Fibroblast of skin of left biceps (primary cell): Measurements from ENCODE around the gene IDNK.
A peak's percentile ranks its signal among the peaks of the same experiment; 100 is the strongest.
"Not testable (repeated sequence)": the region's sequence is repeated elsewhere in the genome, so short reads cannot be mapped to it uniquely, and the experiment has no call there.

Experiments used
- DNase-seq, 2 experiments: peaks; one replicate each; pipeline ENCODE4 v3.0.0-alpha.2; 2013; ENCODE audit warnings: low read depth in 2 of 2

Gene IDNK

DNA sequence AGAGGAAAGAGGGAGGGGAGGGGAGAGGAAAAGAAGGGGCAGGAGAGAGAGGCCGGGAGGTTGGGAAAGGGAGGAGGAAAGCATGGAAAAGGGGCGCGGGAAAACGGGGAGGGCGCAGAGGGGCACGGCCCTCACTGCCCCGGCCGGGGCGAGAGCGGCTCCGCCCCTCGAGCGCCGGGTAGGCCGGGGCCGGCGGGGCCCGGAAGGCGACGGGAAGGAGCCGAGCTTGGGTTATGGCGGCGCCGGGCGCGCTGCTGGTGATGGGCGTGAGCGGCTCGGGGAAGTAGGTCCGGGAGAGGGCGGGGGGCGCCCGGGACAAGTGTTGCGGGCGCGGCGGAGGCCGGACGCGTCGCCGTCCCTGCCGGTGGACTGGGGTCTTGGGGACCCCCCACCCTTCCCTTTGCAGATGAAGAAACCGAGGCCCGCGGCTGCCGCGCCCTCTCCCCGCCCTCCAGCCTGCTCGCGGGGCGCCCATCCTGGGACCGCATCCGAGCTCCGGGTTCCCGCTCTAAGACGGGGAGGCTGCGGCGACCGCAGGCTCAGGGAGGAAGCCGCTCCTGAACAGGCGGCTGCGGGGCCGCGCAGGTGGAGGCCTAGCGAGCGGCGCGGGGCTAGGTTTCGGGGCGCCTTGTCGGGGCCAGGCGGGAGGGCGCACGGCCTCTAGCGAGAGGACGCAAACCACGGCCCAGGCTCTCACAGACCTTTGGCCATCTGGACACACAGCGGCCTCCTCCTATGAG is at the start of gene IDNK:
Gene IDNK (plus strand): TSS at position 205 of the 740 bp plus-strand sequence. CDS start 29 bp downstream, at position 234.
- DNase-seq: no peak

DNA sequence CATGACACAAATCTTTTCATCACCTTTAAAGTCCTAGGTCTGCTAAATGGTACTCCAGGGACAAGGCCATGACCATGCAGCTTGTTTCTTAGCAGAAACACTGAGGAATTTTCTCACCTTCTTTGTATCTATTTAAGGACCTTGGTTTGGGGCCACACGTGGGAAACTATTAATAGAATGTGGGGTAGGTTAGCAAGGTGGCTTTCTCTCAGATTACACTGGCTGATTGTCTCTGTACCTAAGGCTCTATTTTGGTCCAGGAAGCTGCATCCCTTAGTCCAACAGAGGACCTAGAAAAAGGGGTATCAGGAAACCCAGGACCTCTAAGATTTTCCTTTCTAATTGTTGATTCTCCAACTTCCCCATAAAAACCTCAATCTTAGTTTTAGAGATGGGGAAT is 48.5 kb upstream of the IDNK start:
- DNase-seq: no peak

GRCh38 chr9:83582029-83582428 is 40.9 kb upstream of the IDNK start:
- DNase-seq: peak in 1 of 2 experiments; percentile 19

DNA sequence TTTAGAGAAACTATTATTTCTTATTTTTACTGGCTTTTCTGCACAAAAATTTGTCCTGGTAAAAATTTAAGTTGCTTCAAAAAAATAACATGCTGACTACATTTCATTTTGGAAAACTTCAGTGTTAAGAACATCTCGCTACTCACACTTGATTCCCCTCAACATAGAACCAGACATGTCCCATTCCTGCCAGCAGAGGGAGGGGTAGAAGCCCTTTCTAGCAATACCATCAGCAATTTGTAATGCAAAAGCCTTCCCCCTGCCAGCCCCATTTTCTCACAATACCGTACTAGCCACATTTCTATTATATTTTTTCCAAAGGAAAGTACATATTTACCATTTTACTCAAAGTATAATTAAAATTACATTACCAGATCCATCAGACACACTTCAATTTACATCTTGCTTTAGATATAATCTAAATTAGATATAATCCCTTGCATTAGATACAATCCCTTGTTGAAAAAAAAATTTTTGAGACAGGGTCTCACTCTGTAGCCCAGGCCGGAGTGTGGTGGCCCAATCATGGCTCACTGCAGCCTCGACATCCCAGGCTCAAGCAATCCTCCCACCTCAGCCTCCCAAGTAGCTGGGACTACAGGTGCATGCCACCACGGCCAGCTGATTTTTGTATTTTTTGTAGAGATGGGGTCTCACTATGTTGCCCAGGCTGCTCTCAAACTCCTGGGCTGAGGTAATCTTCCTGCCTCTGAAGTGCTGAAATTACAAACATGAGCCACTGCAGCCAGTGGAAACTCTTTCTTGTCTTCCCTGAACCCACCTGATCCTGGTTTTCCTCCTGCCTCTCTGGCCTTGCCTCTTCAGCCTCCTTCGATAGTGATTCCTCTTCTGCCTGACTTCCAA is 39.6 kb upstream of the IDNK start:
- no peak for DNase-seq

- no peak for DNase-seq
Measured at GRCh38 chr9:83584995-83585394, 37.9 kb upstream of the IDNK start.

DNA sequence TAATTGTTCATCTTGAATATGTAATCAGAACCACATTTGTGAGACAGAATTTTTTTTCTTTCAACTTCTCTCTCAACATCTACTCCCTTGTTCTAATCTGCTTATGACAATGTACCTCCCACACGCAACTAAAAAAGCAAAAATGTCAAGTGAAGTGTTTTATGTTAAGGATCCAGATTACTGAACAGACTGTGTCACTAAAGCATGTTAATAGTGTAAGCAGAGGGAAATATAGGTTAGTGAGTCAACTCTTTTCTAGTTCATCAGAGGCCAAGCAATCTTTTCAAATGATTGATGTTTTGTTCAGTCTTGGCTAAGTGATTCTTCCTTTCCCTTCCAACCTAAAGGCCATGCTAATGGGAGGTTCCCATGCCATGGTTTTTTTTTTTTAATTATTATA is 34.7 kb upstream of the IDNK start:
- DNase-seq: no peak

DNA sequence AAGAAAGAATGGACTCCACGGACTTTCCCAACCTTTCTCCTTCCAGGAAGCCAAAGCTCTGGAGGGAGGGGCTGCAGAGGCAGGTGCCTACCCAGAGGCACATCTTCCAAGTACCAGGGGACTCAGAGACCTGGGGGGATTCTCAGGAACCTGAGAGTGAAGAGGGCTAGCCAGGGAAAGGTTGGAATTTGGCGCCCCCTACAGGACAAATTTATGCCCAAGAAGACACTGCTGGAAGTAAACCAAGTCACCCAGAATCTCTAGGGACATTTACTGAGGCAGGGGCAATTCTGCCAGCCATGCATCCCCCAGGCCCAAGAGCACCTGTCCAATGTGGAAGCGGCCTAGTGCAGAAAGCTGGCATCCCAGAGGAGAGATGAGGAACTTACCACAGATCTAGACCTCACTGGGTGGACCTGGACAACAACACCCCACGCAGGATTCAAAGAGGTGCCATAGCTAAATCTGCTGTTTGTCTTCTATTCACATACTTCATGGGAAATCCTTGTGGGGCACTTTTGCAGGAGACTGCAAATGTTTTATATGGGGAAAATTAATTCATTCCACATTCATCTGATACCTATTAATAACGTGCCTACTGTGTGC is 25.9 kb upstream of the IDNK start:
- no peak for DNase-seq

- DNase-seq: no peak
Measured at GRCh38 chr9:83598487-83598886, 24.5 kb upstream of the IDNK start.

DNA sequence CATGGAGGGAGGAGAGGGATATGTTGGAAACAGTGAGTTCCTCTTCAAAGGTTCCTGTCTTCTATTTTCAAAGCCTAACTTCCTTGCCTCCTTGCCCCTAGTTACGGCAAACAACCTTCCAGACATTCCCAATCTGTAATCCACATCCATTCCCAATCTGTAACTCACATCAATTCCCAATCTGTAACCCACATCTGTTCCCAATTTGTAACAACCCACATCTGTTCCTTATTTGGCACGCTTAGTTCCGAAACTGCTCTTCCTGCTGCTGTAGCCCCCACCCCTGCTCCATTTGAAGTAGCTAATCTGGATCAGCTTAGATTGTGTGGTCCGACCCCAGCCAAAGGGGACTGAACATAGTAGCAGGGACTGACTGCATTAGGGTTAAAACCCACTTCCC is 23.9 kb upstream of the IDNK start:
- no peak for DNase-seq

DNA sequence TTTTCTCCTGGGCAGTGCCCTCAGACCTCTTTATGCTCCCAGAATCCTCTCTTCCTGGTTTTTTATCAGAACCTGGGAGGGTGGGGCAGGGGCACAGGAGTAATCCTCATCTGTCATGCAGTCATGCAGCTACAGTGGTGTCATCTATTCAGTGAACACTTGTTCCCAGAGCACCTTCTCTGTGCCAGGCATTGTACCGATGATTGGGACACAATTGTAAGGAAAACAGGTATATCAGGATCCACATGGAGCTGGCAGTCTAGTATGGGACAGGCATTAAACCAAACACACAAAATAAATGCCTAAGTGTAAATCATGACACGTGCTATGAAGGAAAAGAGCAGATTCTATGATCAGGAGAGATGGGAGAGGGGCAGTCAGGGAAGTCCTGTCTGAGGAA is 21.5 kb upstream of the IDNK start:
- no peak for DNase-seq

DNA sequence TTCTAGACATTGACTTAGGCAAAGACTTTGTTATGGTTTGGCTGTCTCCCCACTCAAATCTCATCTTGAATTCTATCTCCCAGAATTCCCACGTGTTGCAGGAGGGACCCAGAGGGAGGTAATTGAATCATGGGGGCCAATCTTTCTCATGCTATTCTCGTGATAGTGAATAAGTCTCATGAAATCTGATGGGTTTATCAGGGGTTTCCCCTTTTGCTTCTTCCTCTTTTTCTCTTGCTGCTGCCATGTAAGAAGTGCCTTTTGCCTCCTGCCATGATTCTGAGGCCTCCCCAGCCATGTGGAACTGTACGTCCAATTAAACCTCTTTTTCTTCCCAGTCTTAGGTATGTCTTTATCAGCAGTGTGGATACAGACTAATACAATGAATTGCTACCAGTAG is 15.3 kb upstream of the IDNK start:
- DNase-seq: not testable (repeated sequence)

DNA sequence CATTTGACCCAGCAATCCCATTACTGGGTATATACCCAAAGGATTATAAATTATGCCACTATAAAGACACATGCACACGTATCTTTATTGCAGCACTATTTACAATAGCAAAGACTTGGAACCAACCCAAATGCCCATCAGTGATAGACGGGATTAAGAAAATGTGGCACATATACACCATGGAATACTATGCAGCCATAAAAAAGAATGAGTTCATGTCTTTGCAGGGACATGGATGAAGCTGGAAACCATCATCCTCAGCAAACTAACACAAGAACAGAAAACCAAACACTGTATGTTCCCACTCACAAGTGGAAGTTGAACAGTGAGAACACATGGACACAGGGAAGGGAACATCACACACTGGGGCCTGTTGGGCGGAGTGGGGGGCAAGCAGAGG is 9.6 kb upstream of the IDNK start:
- not testable (repeated sequence) for DNase-seq

DNA sequence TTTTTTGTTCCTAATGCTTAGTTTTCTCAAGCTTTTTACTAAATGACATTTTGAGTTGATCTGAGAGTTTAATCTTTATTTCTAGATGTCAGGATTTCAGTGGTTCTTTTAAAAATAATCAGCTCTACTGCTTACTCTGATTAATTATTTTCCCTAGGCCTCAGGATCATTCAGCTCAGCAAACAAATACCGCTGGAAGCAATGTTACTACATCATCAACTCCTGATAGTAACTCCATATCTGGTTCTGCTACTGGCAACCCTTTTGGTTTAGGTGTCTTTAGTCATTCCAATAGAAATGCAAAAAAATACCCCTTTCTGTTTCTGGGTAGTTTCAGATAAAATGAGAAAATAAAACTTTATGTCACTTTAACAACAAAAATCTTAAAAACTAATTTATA is 5.6 kb upstream of the IDNK start:
- no peak for DNase-seq

DNA sequence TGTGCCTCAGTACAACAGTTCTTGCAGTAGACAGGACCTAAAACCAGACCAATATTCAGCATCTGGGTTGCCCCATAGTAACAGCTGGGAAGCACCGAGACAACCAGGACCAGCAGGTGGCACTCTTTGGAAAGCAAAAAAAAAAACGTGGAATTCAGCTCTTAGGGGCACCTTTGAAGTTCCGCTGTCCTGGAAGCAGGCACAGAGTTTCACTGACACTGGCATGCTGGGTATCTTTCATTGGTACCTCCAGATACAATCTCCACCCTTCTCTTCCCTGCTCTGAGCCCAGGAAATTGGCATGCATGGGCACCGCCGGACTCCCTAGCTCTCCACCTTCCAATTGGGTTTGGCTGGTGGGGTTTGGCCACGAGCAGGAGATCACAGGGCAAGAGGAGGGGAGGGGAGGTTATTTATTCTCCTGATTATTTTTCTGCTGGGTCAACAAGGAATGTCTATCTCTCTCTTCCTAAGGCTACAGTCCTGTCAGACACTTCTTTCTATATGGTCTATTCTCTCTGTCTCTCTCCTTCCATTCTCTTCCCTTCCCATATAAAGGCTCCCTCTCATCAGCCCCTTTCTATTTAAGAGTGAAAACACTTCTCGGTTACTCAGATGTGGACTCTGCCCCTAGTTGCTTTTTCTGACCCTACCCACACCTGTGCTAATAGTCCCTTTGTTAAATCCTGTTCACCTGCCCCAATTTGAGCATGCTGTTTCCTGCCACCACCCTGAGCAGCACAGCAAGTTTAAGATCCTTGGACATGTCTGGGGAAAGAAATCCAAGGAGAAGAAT is 1.9 kb upstream of the IDNK start:
- DNase-seq: no peak

DNA sequence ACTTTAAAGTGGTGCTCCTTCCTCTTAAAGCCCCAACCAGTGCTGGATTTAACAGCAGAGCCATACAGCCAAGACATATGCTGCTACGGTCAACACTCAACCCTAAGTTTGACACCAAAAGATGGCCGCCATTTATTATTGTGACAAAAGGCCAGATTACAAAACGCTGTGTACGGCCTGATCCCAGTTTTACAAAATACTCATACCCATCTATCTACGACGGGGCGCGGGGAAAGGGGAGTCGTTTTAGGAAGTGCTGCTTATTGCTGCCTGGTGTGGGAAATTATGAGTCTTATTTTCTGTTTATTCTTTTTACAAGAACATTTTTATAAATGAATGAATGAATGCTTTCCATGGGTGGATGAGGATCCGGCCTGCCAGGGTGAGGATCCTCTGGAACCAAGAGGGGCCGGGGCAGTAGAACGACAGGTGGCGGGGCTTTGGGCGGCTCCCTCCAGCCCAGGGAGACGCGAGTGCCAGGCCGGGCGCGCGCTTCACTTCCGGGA is 457 bp upstream of the IDNK start:
- DNase-seq: no peak

DNA sequence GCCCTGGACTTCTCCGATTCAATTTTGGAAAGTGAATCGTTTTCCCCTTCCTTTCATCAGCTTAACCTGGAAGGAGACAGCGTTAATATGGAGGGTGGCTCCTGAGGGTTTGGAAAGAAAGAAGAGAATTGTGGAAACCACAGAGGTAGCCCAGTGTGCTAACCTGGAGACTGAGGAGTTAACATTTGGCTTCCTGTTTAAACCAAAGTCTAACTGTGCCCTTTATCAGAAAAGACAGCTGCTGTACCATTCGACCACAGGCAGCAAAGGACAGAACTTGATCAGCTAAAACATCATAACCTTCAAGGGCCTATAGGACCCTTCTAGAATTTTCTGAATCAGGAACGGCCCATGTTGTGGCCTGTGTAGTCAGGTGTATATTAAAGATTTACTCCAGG is 735 bp downstream of the IDNK start:
- DNase-seq: no peak

DNA sequence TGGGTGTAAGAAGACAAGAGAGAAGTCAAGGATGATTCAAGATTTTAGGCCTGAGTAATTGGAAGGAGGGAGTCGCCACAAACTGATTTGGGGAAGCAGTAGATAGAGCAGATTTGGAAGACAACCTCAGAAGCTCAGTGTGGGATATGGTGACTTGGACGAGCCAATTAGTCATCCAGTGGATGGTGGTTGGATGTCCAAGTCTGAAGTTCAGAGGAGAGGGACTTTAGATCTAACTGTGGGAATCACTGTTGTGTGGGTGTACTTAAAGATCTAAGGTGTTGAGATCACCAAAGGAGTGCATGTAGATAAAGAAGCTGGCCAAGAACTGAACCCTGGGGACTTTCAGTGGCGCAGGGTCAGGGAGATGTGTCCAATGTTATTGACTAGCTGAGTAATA is 2.2 kb downstream of the IDNK start:
- DNase-seq: no peak

DNA sequence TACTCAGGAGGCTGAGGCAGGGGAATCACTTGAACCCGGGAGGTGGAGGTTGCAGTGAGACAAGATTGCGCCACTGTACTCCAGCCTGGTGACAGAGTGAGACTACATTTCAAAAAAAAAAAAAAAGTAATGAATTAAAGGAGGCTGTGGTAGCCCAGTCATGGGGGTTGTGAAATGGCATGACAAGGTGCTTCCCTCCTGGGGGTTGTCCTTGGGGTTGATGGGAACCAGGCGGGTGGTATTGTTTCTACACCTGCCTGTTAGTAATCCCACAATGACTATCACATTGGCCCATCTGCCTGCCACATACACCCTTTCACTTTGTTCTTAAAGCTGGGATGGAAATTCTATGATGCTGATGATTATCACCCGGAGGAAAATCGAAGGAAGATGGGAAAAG is 5.6 kb downstream of the IDNK start:
- no peak for DNase-seq

DNA sequence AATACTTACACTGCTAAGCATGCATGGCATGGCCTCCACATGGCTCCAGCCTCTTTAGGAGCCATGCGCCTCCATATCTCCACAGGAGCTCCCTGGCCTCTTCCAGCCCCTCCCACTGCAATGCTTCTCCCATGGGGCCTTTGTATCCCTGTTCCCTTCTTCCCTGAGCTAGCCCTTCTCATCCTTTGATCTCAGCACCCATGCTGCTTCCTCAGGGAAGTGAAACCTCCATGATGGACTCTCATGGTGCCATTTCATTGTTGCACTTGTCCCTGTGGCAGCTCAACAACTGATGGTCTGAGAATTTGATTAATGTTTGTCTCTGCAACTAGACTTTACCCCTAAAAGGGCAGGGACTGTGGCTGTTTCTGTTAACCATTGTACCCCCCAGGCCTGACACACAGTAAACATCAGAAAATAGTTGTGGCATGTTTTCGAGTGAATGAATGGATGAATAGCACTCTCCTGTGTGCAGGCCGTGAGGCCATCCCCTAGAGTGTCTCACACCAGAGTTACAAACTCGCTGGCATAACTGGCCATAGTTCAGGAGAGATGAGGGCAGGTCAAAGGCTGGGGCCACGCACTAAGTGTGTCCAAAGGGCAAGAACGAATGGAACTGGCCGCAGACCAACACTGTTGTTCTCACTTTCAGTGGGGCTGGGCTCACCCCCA is 6.6 kb downstream of the IDNK start:
- no peak for DNase-seq

GRCh38 chr9:83630938-83631457 is 8.1 kb downstream of the IDNK start:
- no peak for DNase-seq

GRCh38 chr9:83633255-83633654 is 10.3 kb downstream of the IDNK start:
- no peak for DNase-seq
